ENCODE results near the gene BCL10. TPM values are rescaled to one million over a fixed set of nuclear protein-coding genes. Genes with fewer than 3 reads are reported as not detected.

Gene BCL10
- total RNA-seq, 4 donors from 2014 or later = 9.4 to 21.3 (median 10.6) TPM

DNA sequence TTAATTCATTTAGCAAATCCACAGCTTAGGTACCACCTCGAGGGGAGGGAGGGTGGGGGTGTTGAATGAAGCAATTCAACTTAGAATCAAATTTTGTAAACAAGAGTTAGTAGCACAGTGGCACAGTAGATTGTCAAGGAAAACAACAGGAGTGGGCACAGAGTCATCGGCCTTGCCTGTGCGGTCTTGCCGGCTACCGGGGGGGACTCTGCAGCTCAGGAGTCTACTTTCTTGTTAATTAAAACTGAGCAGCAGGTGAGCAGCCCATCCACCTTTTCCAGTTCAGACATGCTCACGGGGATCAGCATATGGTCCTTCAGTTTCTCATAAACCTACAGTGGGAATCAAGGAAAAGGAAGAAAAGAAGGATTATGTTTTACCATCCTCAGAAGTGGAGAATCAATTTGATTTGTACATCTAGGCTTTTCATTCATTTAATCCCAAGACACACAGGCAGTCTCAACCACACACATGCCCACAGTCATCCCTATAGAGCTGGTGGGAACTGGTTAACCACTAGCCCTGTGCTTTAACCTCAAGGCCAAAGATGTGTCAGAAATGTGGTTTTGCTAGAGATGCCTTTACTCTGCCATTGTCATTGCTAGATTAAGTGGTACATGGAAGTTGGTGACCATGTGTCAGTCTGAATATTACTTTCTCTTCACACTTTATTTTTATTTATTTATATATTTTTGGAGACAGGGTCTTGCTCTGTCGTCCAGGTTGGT is 45.0 kb upstream of the BCL10 start:
- H3K27ac ChIP-seq = no peak overlapping the region
- 81 to 100% methylated on average over 5 to 7 of the region's 7 CpGs for WGBS, 2 donors (ENCODE audit: low coverage in 1 of 2)
- H3K27me3 ChIP-seq = no peaks in the 10 kb centered on the region
- no peak overlapping the region for H3K4me3 ChIP-seq
- no peaks in the 10 kb centered on the region for H3K9me3 ChIP-seq
- H3K36me3 ChIP-seq = no peaks in the 10 kb centered on the region
- no peaks in the 10 kb centered on the region for H3K4me1 ChIP-seq
- no peak for ATAC-seq
- TF ChIP-seq EP300 (IDR thresholded peaks at IDR 0.05) (no peak), POLR2AphosphoS5 (IDR thresholded peaks at IDR 0.05) (no peak), POLR2A (IDR thresholded peaks at IDR 0.05) (no peak)
- TF ChIP-seq, protein P1, sequence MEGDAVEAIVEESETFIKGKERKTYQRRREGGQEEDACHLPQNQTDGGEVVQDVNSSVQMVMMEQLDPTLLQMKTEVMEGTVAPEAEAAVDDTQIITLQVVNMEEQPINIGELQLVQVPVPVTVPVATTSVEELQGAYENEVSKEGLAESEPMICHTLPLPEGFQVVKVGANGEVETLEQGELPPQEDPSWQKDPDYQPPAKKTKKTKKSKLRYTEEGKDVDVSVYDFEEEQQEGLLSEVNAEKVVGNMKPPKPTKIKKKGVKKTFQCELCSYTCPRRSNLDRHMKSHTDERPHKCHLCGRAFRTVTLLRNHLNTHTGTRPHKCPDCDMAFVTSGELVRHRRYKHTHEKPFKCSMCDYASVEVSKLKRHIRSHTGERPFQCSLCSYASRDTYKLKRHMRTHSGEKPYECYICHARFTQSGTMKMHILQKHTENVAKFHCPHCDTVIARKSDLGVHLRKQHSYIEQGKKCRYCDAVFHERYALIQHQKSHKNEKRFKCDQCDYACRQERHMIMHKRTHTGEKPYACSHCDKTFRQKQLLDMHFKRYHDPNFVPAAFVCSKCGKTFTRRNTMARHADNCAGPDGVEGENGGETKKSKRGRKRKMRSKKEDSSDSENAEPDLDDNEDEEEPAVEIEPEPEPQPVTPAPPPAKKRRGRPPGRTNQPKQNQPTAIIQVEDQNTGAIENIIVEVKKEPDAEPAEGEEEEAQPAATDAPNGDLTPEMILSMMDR (IDR thresholded peaks at IDR 0.05) = no peak

DNA sequence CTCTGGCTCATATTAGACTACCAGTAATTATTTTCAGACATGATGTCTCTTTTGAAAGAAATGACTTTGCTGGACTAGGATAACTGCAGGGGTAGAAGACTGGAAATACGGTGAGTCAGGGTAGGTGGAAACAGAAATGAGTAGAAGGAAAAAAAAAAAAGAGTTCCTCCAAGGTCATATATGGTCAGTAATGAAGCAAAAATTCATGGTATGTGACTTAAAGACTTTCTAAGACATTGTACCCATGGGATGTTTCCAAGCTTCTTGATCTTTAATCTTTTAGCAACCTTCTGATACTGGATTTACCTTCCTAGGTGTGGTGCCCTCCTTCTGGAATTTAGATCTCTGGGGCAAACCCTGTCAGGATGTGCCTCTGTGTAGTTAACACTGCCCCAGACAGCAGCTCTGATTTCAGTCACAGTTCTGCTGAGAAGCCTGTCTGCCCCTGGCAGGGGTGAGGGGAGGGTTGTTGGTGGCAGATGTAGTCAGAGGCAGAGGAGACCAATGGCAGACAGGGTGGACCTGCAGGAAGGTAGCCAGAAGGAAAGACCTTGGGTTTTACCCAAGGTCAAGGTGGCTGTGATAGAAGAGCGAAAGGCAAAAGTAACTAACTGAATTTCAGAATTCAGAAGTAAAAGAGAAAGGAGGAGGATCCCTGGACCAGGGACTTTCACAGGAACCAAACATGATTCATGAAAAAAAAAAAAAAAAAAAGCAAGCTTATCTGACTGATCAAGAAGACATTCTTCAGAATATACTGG is 44.1 kb upstream of the BCL10 start:
- H3K4me3 ChIP-seq = no peak overlapping the region
- TF ChIP-seq POLR2A (IDR thresholded peaks at IDR 0.05) (no peak), EP300 (IDR thresholded peaks at IDR 0.05) (no peak), POLR2AphosphoS5 (IDR thresholded peaks at IDR 0.05) (no peak)
- TF ChIP-seq, protein P1 (IDR thresholded peaks at IDR 0.05) = no peak
- H3K9me3 ChIP-seq = no peaks in the 10 kb centered on the region
- H3K4me1 ChIP-seq = no peaks in the 10 kb centered on the region
- H3K27ac ChIP-seq = no peak overlapping the region
- no peaks in the 10 kb centered on the region for H3K36me3 ChIP-seq
- no peaks in the 10 kb centered on the region for H3K27me3 ChIP-seq
- WGBS, 2 donors (ENCODE audit: low coverage in 1 of 2) = 75 to 100% methylated on average over 1 to 2 of the region's 2 CpGs
- ATAC-seq = no peak

DNA sequence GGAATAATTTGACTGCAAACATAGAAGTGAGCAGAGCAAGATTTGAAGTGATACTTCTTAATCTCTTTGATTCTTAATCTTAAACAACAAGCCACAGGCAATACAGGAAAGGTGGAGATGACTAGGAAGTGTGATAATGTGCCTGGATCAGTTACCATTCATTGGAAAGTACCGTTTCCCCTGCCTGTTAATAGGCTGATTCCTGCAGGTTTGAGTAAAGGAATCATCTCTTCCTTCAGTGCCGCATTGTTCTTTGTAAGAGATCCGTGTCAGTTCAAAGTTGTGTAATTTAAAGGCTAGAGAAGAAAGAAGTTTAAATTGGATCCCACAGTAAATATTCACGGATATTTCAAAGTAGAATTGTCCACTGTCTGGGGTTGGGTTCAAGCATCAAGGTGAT is 43.5 kb upstream of the BCL10 start:
- no peak for ATAC-seq
- Histone ChIP-seq H3K4me3 (no peak overlapping the region), H3K4me1 (no peaks in the 10 kb centered on the region), H3K27me3 (no peaks in the 10 kb centered on the region), H3K27ac (no peak overlapping the region), H3K9me3 (no peaks in the 10 kb centered on the region), H3K36me3 (no peaks in the 10 kb centered on the region)
- 73 to 74% methylated on average over 4 of the region's 4 CpGs for WGBS, 2 donors (ENCODE audit: low coverage in 1 of 2)
- TF ChIP-seq, protein P1 (IDR thresholded peaks at IDR 0.05) = no peak
- no peak for TF ChIP-seq POLR2AphosphoS5 (IDR thresholded peaks at IDR 0.05)
- no peak for TF ChIP-seq EP300 (IDR thresholded peaks at IDR 0.05)

DNA sequence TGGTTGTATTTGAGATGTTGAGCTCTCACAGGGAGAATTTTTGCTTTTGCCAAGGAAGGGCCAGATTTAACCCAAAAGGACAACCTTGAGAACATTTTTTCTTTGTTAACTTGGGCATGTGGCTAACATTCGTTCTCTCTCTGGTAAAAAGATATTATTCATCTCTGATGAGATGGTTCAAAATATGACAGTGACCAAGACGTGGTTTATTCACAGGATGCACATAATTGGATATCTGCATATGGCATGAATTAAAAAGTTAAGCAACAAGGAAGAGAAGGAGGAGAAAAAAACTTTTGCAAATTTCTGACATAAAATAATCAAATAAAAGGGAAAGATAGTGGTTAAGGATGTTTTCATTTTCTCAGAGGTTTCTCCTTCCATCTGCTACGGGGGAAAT is 43.1 kb upstream of the BCL10 start:
- TF ChIP-seq, protein P1 (IDR thresholded peaks at IDR 0.05) = no peak
- TF ChIP-seq POLR2A (IDR thresholded peaks at IDR 0.05) = no peak
- no peak for TF ChIP-seq POLR2AphosphoS5 (IDR thresholded peaks at IDR 0.05)
- no peak for TF ChIP-seq EP300 (IDR thresholded peaks at IDR 0.05)
- Histone ChIP-seq H3K27ac (no peak overlapping the region), H3K27me3 (no peaks in the 10 kb centered on the region), H3K36me3 (no peaks in the 10 kb centered on the region), H3K4me3 (no peak overlapping the region), H3K9me3 (no peaks in the 10 kb centered on the region), H3K4me1 (peaks cover 0 to under 1% (median 0%) of the 10 kb centered on the region in 3 donors)
- WGBS, 2 donors (ENCODE audit: low coverage in 1 of 2) = 92 to 100% methylated on average over 3 of the region's 3 CpGs
- no peak for ATAC-seq

Measured in gastroesophageal sphincter (tissue), 4 donors.